ENCODE data around the gene NPR3.

The NPR3 gene

DNA sequence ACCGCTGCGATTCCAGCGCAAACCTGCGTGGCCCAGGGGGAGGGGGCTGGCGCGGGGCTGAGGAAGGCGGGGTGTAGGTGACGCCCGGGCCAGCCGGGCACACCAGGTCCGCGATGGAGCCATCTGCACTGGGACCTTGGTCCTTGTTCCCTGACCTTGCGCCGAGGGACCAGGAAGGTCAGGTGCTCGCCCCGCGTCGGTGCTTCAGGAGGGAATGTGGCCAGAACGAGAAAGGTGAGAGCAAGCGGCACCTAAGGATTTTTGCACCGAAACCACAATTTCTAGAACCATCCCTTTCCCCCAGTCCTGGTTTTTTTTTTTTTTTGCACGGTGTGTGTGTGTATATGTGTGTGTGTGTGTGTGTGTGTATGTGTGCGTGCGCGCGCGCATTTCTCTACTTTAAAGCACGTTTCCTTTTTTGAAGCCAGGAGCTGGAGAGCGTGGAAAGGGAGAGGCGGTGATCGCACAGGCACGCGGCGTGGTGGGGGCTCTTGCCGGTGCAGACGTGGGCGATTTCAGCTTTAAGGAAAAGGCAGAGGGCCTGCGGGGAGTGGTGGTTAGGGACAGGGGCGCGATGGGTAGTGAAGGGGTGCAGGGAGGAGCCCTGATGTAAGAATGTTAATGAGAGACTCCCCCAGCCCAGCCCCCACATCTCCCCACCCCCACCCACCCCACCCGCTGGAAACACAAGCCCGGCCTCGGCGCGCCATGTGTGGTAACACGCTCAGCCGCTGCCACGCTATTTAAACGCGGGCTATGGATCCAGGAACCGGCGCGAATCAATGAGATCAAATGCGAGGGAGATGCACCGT, at the start of gene NPR3:
NPR3 (plus strand) TSS at position 772 of the 812 bp plus-strand sequence. CDS start 456 bp downstream, outside the sequence.
- peak; percentile 25 for DNase-seq

GRCh38 chr5:32664523-32664922, 46.6 kb upstream of the NPR3 start:
- no peak for DNase-seq

- DNase-seq = no peak
Observed at GRCh38 chr5:32668552-32668951, 42.6 kb upstream of the NPR3 start.

- DNase-seq = no peak
Observed at GRCh38 chr5:32673272-32673671, 37.8 kb upstream of the NPR3 start.

- DNase-seq = no peak
Observed at GRCh38 chr5:32677023-32677422, 34.1 kb upstream of the NPR3 start.

DNA sequence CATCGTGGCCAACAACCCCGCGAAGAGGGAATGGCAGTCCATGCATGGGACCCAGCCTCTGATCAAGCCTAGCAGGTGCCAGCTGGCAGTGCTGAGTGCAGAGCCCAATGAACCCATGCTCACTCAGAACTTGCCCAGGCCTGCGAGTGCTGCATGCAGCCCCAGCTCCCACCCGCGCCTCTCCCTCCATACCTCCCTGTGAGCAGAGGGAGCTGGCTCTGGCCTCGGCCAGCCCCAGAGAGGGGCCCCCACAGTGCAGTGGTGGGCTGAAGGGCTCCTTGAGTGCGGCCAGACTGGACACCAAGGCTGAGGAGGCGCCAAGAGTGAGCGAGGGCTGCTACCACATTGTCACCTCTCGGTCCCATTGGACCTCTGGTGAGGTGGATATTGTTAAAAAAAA, 32.6 kb upstream of the NPR3 start:
- DNase-seq = no peak

DNA sequence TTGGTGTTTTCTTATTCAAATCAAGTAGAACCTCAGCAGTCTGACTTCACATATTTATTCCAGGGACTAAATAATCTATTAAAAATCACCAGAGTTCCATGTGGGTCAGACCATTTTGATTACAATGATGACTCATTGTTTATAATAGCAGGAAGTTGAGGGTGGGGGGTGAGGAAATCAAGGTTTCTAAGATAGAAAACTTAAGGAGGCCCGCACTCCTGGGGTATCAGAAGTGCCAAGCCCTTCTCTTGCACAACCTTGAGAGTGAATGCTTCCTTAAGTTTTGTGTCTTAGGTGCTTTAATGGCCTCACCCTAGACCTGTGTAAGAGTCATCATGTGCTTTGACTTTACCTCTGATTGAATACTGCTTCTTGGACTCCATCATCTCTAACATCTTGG, 31.9 kb upstream of the NPR3 start:
- DNase-seq = no peak

DNA sequence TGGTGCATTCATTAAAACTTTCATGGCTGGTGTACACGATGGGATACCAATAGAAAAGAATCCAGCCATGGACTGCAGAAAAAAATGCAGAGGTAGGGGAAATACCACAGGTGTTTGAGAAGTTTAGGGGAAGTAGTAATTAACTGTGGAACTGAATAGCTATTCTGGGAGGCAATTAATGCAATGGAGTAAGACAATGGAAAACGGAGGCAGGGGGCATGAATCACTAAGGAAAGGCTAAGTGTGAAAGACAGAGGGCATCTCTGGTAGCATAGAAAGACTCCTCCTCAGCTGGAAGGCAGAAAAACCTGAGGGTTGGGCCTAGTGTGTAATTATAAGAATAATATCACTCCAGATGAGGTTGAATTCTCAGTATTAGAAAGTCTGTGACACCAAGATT, 30.9 kb upstream of the NPR3 start:
- no peak for DNase-seq

DNA sequence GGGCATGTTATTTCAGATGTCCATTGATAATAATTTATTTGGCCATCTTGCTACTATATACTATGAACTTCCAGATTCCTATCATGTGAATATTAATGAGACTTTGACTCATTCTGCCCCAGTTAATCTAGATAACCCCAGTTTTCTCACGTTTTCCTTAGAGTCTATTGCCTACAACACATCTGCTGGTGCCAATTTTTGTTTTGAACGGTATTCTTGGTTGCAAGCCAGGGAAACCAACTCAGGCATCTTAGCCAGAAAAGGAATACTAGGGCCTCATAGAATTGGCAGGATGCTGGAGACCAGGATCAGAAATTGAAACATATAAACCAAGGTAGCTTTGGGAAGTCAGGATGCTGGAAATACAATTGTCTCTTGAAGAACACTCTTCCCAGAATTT, 28.0 kb upstream of the NPR3 start:
- DNase-seq = no peak

GRCh38 chr5:32684260-32684659, 26.9 kb upstream of the NPR3 start:
- DNase-seq = no peak

DNA sequence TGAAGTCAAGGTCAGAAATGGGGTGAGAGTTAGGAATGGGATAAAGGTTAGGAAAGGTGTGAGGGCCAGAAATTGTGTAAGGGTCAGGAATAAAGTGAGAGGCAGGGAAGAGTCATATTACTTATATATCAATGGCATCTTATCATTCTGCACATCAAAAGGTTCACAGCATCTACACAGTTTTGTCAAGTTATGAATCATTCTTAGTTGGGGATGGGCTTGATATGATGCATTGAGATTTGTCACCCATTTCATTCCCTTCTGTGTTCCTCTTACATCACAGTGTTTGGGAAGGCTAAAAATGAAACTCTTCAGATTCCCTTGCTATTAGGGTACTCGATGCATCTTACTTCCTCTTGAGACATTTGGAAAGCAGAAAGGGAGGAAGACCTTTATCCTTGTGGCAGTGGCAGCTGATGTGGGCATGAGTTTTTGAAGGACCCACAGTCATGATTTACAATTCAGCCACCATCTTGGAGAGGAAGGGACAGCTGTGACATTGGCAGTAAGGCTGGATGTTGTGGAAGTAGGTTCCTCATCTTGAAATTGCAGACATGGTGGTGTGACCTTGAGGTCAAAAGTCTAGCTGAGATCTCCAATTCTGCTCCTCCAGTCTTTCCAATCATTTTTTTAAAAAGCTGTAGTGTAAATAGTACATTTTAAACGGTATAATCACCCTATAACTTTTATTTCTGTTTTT, 24.2 kb upstream of the NPR3 start:
- DNase-seq = no peak

GRCh38 chr5:32687499-32687831, 23.7 kb upstream of the NPR3 start:
- no peak for DNase-seq

DNA sequence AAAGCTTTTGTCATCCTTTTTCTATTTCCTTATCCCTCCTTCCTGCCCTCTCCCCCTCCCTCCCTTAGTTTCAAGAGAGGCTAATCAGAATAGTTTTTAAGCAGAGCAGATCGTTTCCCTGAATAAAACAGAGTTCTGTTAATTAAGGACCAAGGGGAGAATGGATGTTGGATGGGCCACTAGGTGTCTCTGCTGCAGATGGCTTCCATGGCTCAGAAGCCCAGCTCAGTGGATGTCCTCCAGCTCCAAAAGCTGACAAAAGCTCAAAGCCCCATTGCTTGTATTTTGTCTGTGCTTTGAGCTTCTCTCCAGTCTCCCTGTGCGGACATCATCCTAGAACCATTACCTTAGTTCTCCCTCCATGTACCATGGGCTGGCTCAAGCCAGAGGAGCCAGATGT, 21.0 kb upstream of the NPR3 start:
- DNase-seq = no peak

DNA sequence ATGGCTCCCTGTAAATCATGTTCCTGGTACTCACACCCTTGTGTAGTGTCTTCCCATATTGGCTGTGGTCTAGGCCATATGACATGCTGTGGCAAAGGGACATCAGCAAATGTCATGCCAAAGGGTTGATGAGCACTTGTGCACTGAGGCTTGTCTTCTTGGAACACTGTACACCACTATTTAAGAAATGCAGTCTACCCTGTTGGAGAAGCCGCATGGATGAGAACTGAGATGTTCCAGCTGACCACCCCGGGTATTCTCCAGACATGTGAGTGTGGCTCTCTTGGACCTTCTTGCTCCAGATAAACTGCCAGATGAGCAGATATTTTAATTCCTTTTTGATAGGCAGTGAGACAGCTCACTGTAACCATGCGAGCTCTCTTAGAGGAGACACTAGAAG, 20.5 kb upstream of the NPR3 start:
- DNase-seq = no peak

- DNase-seq = no peak
Observed at GRCh38 chr5:32692036-32692746, 18.9 kb upstream of the NPR3 start.

DNA sequence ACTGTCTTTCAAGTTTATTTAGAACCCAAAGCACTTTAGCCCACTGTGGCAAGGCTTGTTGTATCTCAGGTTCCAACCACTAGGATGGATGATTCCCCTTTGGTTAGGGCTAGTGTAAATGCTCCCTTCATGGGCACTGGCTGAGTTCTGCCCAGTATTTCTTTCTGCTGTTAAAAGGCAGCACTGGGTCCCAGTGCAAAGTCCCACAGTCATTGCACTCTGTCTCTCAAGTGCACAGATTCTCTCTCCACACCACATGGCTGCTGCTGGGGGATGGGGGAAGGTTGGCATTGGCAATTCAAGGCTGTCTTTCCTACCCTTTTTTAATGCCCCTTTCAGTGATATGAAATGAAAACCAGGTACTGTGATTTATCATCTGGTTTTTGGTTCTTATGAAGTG, 7.2 kb upstream of the NPR3 start:
- no peak for DNase-seq

- DNase-seq = no peak
Observed at GRCh38 chr5:32707418-32707997, 3.6 kb upstream of the NPR3 start.

DNA sequence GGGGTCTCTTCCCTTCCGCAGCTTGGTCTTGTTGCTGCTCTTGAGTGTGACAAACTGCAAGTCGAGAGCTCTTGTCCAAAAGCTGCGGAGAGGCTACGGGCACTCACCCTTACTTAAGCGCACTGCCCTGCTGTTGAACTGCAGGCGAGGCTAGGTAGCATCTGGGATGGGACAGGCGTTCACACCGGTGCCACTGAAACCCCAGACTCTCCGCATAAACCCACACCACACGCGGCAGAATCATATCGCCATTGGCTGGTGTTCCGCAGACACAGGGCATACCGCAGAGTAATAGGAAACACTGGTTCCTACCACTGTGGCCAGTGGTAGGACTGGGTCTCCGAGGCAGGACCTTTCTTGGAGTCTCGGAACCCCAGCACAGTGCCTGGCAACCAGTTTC, 2.2 kb upstream of the NPR3 start:
- DNase-seq = peak; percentile 25

GRCh38 chr5:32709750-32710549, 1.2 kb upstream of the NPR3 start:
- peak; percentile 71 for DNase-seq

DNA sequence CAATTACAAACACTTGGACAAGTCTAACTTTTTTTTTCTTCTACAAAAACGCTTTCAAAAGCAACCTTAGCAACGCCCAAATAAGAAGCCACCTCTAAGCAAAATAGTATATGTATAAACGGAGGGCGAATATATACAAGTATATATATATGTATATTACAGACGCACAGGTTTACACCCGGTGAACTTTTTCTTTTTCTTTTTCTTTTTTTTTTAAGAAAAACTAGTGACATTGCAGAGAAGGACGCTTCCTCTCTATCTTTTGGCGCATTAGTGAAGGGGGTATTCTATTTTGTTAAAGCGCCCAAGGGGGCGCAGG, 200 bp downstream of the NPR3 start:
- DNase-seq = no peak

DNA sequence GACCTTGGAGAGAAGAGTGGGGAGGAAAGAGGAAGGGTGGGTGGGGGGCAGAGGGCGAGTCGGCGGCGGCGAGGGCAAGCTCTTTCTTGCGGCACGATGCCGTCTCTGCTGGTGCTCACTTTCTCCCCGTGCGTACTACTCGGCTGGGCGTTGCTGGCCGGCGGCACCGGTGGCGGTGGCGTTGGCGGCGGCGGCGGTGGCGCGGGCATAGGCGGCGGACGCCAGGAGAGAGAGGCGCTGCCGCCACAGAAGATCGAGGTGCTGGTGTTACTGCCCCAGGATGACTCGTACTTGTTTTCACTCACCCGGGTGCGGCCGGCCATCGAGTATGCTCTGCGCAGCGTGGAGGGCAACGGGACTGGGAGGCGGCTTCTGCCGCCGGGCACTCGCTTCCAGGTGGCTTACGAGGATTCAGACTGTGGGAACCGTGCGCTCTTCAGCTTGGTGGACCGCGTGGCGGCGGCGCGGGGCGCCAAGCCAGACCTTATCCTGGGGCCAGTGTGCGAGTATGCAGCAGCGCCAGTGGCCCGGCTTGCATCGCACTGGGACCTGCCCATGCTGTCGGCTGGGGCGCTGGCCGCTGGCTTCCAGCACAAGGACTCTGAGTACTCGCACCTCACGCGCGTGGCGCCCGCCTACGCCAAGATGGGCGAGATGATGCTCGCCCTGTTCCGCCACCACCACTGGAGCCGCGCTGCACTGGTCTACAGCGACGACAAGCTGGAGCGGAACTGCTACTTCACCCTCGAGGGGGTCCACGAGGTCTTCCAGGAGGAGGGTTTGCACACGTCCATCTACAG, 760 bp downstream of the NPR3 start:
- peak; percentile 27 for DNase-seq

All from stimulated activated CD8-positive, alpha-beta memory T cell treated with anti-CD3 and anti-CD28 coated beads, Interleukin-4, amount 100 ng/mL, for 48 hours (primary cell).